ENCODE data around the gene SLC6A11. TPM values are rescaled to one million over a fixed set of nuclear protein-coding genes. Genes with fewer than 3 reads are reported as not detected.

SLC6A11 gene
- total RNA-seq, 1 experiment from 2014 or later = 0.85 TPM

DNA sequence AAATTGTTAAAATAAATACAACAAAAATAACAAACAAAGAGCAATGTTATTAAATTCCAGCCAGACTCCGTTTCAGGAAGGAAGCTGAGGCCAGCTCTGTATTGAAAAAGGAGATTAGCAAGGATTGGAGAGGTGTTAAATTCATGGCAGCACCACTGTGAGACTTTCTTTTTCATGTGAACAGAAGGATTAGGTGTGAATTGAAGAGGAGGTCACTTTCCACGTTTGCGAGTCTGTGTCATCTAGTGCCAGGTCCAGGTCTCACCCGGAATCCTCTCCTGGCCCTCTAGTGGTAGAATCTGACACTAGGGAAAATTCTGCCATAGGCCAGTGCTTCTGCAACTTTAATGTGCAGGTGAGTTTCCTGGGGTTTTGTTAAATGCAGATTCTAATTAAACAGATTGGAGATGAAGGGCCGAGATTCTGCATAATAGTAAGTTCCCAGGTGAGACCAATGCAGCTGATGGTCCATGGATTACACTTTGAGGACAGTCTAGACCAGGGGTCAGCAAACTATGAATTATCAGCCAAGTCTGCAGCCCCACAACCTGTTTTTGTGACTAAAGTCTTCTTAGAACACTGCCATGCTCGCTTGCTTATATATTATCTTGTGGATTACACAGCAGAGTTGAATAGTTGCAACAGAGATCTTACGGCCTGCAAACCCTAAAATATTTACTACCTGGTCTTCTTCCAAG lies 167.3 kb downstream of the SLC6A11 start:
- POLR2A ChIA-PET = no interaction called here
- peaks cover 26% of the 10 kb centered on the region for H3K27me3 Mint-ChIP-seq (ENCODE audit: low read depth)
- H3K9me3 Mint-ChIP-seq = no peaks in the 10 kb centered on the region; the same call in 1 of the 2 replicates
- peaks cover 29% of the 10 kb centered on the region for H3K4me1 Mint-ChIP-seq
- no peaks in the 10 kb centered on the region for H3K36me3 Mint-ChIP-seq
- no peak overlapping the region for H3K27ac Mint-ChIP-seq
- ATAC-seq (peak; percentile 84), DNase-seq (ENCODE audit: low spot score) (peak; percentile 42)
- CTCF ChIA-PET = interaction anchor here (1.0 to 2.1 kb wide), 8 partner anchors 10 to 78 kb away, joined by 3 to 12 read pairs (median 4); no protein-coding TSS in a partner anchor
- H3K4me3 Mint-ChIP-seq = no peak overlapping the region
- TF ChIP-seq, protein P1, sequence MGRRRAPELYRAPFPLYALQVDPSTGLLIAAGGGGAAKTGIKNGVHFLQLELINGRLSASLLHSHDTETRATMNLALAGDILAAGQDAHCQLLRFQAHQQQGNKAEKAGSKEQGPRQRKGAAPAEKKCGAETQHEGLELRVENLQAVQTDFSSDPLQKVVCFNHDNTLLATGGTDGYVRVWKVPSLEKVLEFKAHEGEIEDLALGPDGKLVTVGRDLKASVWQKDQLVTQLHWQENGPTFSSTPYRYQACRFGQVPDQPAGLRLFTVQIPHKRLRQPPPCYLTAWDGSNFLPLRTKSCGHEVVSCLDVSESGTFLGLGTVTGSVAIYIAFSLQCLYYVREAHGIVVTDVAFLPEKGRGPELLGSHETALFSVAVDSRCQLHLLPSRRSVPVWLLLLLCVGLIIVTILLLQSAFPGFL (CRISPR knock-in tag; IDR thresholded peaks at IDR 0.05; ENCODE audit: borderline replicate concordance) = no peak
- TF ChIP-seq ZNF138 (CRISPR knock-in tag; conservative IDR thresholded peaks at IDR 0.05) (no peak), KAT7 (CRISPR knock-in tag; IDR thresholded peaks at IDR 0.05; ENCODE audit: borderline replicate concordance) (no peak), RORB (CRISPR knock-in tag; IDR thresholded peaks at IDR 0.05) (no peak), ZNF317 (CRISPR knock-in tag; IDR thresholded peaks at IDR 0.05; ENCODE audit: borderline replicate concordance, low read depth) (no peak), IRF2 (CRISPR knock-in tag; IDR thresholded peaks at IDR 0.05; ENCODE audit: borderline replicate concordance, low read depth) (no peak), ELF4 (CRISPR knock-in tag; IDR thresholded peaks at IDR 0.05; ENCODE audit: low read depth) (no peak)
- TF ChIP-seq, protein P2, sequence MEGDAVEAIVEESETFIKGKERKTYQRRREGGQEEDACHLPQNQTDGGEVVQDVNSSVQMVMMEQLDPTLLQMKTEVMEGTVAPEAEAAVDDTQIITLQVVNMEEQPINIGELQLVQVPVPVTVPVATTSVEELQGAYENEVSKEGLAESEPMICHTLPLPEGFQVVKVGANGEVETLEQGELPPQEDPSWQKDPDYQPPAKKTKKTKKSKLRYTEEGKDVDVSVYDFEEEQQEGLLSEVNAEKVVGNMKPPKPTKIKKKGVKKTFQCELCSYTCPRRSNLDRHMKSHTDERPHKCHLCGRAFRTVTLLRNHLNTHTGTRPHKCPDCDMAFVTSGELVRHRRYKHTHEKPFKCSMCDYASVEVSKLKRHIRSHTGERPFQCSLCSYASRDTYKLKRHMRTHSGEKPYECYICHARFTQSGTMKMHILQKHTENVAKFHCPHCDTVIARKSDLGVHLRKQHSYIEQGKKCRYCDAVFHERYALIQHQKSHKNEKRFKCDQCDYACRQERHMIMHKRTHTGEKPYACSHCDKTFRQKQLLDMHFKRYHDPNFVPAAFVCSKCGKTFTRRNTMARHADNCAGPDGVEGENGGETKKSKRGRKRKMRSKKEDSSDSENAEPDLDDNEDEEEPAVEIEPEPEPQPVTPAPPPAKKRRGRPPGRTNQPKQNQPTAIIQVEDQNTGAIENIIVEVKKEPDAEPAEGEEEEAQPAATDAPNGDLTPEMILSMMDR (IDR thresholded peaks at IDR 0.05) = peak; percentile 71
- TF ChIP-seq, protein P3, sequence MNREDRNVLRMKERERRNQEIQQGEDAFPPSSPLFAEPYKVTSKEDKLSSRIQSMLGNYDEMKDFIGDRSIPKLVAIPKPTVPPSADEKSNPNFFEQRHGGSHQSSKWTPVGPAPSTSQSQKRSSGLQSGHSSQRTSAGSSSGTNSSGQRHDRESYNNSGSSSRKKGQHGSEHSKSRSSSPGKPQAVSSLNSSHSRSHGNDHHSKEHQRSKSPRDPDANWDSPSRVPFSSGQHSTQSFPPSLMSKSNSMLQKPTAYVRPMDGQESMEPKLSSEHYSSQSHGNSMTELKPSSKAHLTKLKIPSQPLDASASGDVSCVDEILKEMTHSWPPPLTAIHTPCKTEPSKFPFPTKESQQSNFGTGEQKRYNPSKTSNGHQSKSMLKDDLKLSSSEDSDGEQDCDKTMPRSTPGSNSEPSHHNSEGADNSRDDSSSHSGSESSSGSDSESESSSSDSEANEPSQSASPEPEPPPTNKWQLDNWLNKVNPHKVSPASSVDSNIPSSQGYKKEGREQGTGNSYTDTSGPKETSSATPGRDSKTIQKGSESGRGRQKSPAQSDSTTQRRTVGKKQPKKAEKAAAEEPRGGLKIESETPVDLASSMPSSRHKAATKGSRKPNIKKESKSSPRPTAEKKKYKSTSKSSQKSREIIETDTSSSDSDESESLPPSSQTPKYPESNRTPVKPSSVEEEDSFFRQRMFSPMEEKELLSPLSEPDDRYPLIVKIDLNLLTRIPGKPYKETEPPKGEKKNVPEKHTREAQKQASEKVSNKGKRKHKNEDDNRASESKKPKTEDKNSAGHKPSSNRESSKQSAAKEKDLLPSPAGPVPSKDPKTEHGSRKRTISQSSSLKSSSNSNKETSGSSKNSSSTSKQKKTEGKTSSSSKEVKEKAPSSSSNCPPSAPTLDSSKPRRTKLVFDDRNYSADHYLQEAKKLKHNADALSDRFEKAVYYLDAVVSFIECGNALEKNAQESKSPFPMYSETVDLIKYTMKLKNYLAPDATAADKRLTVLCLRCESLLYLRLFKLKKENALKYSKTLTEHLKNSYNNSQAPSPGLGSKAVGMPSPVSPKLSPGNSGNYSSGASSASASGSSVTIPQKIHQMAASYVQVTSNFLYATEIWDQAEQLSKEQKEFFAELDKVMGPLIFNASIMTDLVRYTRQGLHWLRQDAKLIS (CRISPR knock-in tag; IDR thresholded peaks at IDR 0.05; ENCODE audit: borderline replicate concordance) = no peak

DNA sequence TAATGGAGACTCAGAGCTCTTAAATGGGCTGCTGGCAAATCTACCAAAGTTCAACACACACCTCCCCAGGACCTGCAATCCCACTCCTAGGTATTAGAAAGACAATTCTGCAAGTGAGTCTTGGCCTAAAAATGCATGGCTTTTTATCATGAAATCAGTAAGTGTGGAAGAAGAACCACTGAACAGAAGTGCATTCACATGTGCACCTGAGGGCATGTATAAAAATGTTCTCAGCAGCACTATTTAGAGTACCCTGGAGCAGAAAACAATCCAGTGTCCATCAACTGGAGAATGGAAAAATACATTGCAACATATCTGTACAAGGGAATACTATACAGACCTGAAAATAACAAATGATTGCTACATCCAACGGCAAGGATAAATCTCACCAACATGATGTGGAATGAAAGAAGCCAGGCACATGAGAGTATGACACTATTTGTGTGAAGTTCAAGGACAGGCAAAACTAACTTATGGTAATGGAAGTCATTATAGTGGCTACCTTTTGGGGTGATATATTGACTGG lies 168.4 kb downstream of the SLC6A11 start:
- no peak overlapping the region for H3K4me3 Mint-ChIP-seq
- peaks cover 26% of the 10 kb centered on the region for H3K27me3 Mint-ChIP-seq (ENCODE audit: low read depth)
- POLR2A ChIA-PET = no interaction called here
- ATAC-seq (no peak), DNase-seq (ENCODE audit: low spot score) (no peak)
- no peak overlapping the region for H3K27ac Mint-ChIP-seq
- no peak for TF ChIP-seq EMX1 (CRISPR knock-in tag; IDR thresholded peaks at IDR 0.05)
- TF ChIP-seq, protein P4, sequence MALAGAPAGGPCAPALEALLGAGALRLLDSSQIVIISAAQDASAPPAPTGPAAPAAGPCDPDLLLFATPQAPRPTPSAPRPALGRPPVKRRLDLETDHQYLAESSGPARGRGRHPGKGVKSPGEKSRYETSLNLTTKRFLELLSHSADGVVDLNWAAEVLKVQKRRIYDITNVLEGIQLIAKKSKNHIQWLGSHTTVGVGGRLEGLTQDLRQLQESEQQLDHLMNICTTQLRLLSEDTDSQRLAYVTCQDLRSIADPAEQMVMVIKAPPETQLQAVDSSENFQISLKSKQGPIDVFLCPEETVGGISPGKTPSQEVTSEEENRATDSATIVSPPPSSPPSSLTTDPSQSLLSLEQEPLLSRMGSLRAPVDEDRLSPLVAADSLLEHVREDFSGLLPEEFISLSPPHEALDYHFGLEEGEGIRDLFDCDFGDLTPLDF (CRISPR knock-in tag; IDR thresholded peaks at IDR 0.05) = no peak
- TF ChIP-seq SMAD4 (CRISPR knock-in tag; IDR thresholded peaks at IDR 0.05) = no peak
- no peak for TF ChIP-seq IRF2 (CRISPR knock-in tag; IDR thresholded peaks at IDR 0.05; ENCODE audit: borderline replicate concordance, low read depth)
- TF ChIP-seq TCF7 (CRISPR knock-in tag; IDR thresholded peaks at IDR 0.05; ENCODE audit: low read depth) = no peak
- TF ChIP-seq, protein P2 (IDR thresholded peaks at IDR 0.05) = no peak
- no peak for TF ChIP-seq GTF2I (CRISPR knock-in tag; conservative IDR thresholded peaks at IDR 0.05)
- no peak for TF ChIP-seq RORB (CRISPR knock-in tag; IDR thresholded peaks at IDR 0.05)
- no peak for TF ChIP-seq ZNF121 (CRISPR knock-in tag; IDR thresholded peaks at IDR 0.05)
- CTCF ChIA-PET = interaction anchor here (1.5 to 2.6 kb wide), 2 partner anchors 34 to 39 kb away, joined by 4 to 7 read pairs; no protein-coding TSS in a partner anchor
- peaks cover 23% of the 10 kb centered on the region for H3K4me1 Mint-ChIP-seq
- no peaks in the 10 kb centered on the region for H3K36me3 Mint-ChIP-seq
- H3K9me3 Mint-ChIP-seq = no peaks in the 10 kb centered on the region; the same call in 1 of the 2 replicates

Measured in WTC11 (cell line).